M059J (cell line): ENCODE measurements around the gene MRPL20. TPM values are rescaled to one million over a fixed set of nuclear protein-coding genes. Genes with fewer than 3 reads are reported as not detected.
A peak's percentile ranks its signal among the peaks of the same experiment; 100 is the strongest.

Experiments
- DNase-seq: peaks from one replicate; pipeline ENCODE4 v3.0.0-alpha.2; 2012; ENCODE audit warnings: low read depth
- total RNA-seq: library from RNA; depleted of rRNA; stranded (reverse); fragments of >200 nt; shearing (Covaris generic); gene quantifications from 2 replicates; pipeline ENCODE4 v1.2.3, GENCODE V29; 2014; rRNA removed

Gene MRPL20
- total RNA-seq, 1 experiment from 2014 or later = 160 TPM

DNA sequence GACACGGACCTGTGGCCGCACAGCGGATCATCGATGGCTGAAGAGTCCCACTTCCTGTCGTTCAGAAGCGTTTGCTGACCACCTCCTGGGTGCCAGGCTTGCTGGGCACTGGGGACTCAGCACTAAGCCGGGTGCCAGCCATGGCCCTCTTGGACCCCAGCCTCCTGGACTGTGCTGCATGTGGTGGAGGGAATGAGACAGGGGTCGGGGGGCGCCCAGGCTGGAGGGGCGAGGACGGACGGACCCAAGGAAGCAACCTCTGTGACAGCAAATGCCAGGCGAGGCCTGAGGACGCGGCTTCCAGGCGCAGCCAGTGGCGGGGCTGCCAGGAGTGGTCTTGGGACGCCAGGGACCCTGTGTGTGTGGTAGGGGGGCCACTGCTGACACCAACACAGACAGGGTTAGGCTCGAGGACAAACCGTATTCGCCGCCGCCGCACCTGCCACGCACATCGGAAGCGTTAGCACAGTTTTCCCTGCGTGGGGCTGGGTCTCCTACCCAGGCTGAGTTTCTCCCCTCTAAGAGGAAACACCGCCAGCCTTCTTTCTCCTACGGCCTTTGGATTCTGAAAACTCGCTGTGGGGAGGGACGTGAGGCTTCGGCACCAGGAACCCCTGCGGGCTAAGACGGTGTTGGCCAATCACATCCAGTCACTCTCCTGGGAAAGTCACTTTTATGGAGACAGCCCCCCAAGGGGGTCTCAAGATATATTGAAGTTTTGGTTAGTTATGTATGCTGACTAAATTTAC lies 45.7 kb downstream of the MRPL20 start:
- no peak for DNase-seq

DNA sequence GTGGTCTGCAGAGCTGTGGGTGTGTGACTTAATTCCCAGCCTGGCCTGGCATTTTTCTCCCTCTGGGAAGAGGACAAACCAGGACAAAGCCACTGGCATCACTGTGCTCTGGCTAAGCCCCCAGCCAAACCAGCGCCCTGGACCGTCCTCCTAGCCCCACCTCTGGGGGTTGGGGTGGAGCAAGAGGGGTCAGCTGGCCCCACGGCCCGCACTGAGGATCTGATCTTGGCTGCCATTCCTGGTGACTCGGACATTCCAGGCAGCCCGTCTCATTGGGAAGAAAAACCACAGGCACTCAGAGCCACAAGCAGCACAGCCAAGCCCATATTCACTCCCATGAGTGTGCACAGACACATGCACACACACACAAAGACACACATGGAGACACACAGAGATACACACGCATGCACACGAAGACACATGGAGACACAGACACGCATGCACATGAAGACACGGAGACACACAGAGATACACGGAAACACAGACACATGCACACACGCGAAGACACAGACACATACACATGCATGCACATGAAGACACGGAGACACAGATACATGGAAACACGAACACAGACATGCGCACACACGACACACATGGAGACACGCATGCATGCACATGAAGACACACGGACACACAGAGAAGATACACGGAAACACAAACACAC lies 46.5 kb downstream of the MRPL20 start:
- peak; percentile 95 for DNase-seq

DNA sequence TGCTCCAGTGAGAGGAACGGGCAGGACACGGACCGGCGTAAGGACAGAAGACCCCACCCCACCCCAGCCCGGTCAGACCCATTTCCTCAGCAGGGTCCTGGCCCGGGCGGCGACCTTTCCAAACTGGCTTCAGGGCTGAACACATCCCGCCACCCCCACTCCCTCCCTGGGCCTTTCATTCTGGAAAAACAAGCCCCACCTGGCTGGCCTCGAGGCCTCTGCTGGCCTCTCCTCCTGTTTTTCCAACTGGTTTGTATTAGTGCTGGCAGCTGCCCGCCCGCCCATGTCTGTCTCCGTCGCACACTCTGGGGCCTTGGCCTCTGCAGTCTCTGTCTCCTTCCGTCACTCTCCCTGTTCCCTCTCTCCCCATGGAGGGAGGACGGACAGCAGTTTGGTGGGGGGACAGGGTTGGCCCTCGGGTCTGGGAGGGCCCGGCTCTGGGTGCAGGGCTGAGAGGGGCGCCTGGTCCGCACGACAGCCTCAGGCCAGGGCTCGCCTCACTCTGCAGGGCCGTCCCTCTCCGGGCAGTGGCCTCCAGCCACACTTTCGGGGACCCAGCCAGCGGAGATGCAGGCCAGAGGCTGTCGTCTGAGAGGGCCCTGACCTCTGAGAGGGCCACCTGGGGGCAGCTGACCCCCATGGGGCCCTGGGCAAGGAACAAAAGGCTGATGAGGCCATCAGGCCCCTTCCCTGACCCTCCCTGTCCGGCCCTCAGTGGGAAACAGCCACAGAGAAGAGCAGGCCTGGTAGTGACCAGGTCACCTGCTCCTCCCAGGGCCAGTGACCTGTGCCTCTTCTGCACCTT lies 47.2 kb downstream of the MRPL20 start:
- DNase-seq = no peak

DNA sequence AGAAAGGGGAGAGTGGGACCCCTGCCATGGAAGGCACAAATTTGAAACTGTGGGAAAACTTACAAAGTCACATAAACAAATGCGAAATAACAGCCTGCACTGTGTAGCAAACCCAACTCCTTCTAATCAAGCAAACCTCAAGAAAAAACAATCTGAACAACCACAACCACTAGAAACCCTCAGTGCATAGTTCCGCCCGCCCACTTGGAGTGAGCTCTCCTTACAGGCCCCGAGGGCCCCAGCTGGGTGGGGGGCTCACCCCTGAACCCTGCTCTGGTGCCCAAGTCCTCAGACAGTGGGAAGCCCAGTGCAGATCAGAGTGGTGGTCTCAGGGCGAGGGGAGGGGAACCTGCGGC lies 47.8 kb downstream of the MRPL20 start:
- DNase-seq = peak; percentile 49

GRCh38 chr1:1358433-1359271 lies 48.4 kb downstream of the MRPL20 start, which contains the start of gene MXRA8:
TSS of gene MXRA8 (minus strand) at chr1:1358555. CDS start at chr1:1358504, 51 bp downstream.
- no peak for DNase-seq

GRCh38 chr1:1357871-1358432 lies 49.1 kb downstream of the MRPL20 start:
- no peak for DNase-seq

DNA sequence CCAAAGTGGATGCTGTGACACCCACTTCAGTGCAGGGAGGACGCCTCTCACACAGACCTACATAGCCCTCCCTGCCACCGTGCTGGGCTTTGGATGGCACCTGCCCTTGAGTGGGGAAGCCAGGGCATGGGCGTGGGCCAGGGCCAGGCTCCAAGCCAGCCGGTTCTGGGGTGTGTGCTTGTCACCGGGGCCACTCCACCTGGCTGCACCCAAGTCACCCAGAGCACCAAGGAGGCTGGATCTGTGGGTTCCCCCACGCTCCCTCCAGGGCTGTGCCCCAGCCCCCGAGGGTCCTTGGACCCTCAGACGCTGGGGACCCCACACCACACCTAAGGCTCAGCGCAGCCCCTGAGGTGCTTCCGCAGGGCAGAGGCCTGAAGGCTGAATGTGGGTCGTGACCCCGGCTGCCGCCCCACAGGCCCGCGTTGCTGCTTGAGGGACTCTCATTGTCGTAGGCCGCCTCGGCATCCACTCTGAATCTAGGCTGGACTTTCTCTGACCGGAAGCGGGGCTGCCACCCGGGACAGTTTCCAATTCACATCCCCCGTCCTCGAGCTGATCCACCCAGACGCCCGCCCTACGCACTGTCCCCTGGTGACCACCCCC lies 50.2 kb downstream of the MRPL20 start:
- DNase-seq = peak; percentile 22

GRCh38 chr1:1356166-1356795 lies 50.8 kb downstream of the MRPL20 start:
- no peak for DNase-seq

- DNase-seq = peak; percentile 25
These were observed 51.7 kb downstream of the MRPL20 start for GRCh38 chr1:1355416-1355815.

DNA sequence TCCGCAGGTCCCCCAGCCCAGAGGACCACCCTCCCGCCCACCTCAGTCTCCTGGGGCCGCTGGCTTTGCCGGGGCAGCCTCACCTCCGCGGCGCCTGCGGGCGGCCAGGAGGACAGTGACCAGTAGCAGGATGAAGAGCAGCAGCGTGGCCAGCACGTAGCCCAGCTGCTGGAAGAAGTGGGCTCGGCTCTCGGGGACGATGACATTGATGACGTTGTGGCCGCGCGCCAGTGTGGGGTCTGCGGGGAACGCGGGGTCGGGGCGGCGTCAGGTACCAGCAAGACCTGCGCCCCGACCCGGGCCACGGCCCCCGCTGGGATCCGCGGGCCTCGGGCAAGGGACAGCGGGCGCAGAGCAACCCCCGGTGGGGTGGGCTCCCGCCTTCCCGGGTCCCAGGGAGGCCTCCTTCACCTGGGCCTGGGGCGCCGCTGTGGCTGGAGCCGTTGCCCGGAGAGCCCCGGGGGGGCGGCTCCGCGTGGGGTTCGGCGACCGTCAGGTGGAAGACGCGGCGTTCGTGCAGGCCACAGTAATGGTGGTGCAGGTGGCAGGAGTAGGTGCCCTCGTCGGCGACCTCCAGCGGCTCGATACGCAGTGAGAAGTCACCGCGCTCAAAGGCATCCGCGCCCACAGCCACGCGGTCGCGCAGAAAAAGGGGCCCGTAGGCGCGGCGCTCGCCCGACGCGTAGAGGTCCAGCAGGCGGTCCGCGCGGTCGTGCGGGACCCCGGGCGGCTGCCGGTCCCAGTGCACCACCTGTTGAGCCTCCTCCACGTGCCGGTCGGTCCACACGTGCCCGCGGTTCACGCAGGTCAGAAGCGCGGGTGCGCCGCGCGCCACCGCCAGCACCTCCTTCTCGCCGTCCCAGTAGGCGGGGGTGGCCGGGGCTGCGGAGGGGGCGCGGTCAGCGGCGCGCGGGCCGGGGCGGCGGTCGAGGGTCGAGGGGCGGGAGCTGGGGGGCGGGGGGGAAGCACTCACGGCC lies 52.5 kb downstream of the MRPL20 start:
- no peak for DNase-seq

DNA sequence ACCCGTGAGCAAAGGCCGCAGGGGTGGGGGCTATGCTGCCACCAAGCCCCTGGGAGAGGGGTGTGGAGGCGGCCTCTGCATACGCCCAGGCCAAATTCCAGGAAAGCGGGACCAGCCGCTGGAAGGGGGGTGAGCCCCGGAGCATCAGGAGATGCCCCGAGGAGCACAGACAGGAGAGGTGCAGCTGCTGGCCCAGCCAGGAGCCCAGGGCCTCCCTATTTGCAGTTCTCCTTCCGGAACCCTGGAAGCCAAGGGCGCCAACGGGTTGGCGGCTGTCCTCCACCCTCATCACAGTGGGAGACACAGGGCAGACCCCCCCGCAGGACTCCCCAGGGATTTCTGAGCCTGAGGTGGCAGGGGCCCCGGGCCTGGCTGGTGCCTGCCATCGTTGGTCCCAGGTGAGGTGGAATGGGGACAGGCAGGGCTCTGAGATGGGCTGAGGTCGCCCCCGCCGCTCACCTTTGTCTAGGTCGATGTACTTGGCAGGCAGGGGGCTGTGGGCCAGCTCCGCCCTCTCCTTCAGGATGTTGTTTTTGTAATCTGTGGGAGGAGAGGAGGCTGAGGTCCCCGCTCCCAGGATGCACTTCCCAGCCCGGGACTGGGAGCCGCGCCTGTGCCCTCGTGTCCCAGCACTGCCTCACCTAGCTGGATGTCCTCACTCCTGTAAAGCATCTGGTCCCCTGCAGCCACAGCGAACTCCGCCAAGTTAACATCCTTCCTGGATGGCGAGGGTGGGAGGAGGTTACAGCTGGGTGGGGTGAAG lies 53.5 kb downstream of the MRPL20 start:
- peak; percentile 18 for DNase-seq

DNA sequence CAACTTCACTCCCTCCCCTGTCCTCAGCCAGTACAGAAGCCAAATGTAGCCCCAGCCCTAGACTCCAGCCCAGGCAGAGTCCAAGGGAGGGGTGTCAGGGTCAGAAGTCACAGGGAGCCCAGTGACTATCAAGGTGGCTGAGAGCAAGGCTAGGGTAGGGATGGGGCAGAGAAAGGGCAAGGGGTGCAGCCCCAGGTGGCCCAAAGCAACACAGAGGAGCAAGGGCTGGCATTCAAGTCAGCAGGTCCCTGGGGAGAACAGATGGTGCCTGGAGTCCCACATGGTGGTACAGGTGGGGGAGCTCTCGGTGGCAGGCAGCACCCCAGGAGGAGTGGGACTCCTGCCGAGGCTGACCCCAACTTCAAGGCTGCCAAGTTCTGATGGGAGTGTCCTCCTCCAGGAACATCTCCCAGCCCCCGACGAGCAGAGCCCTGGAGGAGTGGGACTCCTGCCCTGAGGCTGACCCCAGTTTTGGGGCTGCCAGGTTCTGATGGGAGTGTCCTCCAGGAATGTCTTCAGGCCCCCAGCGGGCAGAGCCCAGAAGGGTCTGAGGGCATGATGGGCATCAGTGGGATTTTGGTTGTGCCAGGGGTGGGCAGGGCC lies 54.2 kb downstream of the MRPL20 start:
- no peak for DNase-seq

Other genes starting within 250 kb of the MRPL20 start
- not detected in 2 replicates for gene TTLL10, start 233.4 kb downstream of the MRPL20 start, total RNA-seq
- not detected in 2 replicates for gene TNFRSF18, start 200.7 kb downstream of the MRPL20 start, total RNA-seq
- gene TNFRSF4, start 193.1 kb downstream of the MRPL20 start, total RNA-seq = not detected in 2 replicates
- 100 and 196 TPM in 2 replicates for gene SDF4, start 175.3 kb downstream of the MRPL20 start, total RNA-seq
- 17.4 and 30.1 TPM in 2 replicates for gene B3GALT6, start 175.1 kb downstream of the MRPL20 start, total RNA-seq
- not detected in 2 replicates for gene C1QTNF12, start 160.6 kb downstream of the MRPL20 start, total RNA-seq
- gene UBE2J2, start 133.4 kb downstream of the MRPL20 start, total RNA-seq = 42.8 and 59.5 TPM in 2 replicates
- 0.62 TPM in 1 of 2 replicates, not detected in the other for gene SCNN1D, start 126.9 kb downstream of the MRPL20 start, total RNA-seq
- 13.9 and 15.3 TPM in 2 replicates for gene ACAP3, start 99.4 kb downstream of the MRPL20 start, total RNA-seq
- 23.6 and 40.3 TPM in 2 replicates for gene PUSL1, start 98.7 kb downstream of the MRPL20 start, total RNA-seq
- 74.7 and 87.4 TPM in 2 replicates for gene INTS11, start 82.6 kb downstream of the MRPL20 start, total RNA-seq
- gene CPTP, start 82.5 kb downstream of the MRPL20 start, total RNA-seq = 22.4 and 35.1 TPM in 2 replicates
- not detected in 2 replicates for gene TAS1R3, start 76.0 kb downstream of the MRPL20 start, total RNA-seq
- gene DVL1, start 57.9 kb downstream of the MRPL20 start, total RNA-seq = 22.4 and 34.5 TPM in 2 replicates
- gene MXRA8, start 48.7 kb downstream of the MRPL20 start, total RNA-seq = 0.25 and 2.6 TPM in 2 replicates
- 141 and 178 TPM in 2 replicates for gene AURKAIP1, start 32.1 kb downstream of the MRPL20 start, total RNA-seq
- 29.9 and 35.2 TPM in 2 replicates for gene CCNL2, start 8.0 kb downstream of the MRPL20 start, total RNA-seq
- gene ANKRD65, start 14.0 kb upstream of the MRPL20 start, total RNA-seq = 0.17 and 0.64 TPM in 2 replicates
- gene VWA1, start 28.4 kb upstream of the MRPL20 start, total RNA-seq = 0.12 and 1.1 TPM in 2 replicates
- gene ATAD3C, start 42.4 kb upstream of the MRPL20 start, total RNA-seq = not detected in 2 replicates
- 2.9 and 7.7 TPM in 2 replicates for gene ATAD3B, start 64.5 kb upstream of the MRPL20 start, total RNA-seq
- gene ATAD3A, start 104.9 kb upstream of the MRPL20 start, total RNA-seq = 26.7 and 55.9 TPM in 2 replicates
- 0.15 TPM in 1 of 2 replicates, not detected in the other for gene TMEM240, start 133.3 kb upstream of the MRPL20 start, total RNA-seq
- 69.3 and 96.9 TPM in 2 replicates for gene SSU72, start 167.6 kb upstream of the MRPL20 start, total RNA-seq
- 1.1 and 6.1 TPM in 2 replicates for gene FNDC10, start 192.8 kb upstream of the MRPL20 start, total RNA-seq
- gene MIB2, start 208.2 kb upstream of the MRPL20 start, total RNA-seq = 15.8 and 28.6 TPM in 2 replicates
- gene MMP23B, start 224.9 kb upstream of the MRPL20 start, total RNA-seq = 0.27 TPM in 1 of 2 replicates, not detected in the other